ENCODE data around the gene RELN. TPM values are rescaled to one million over a fixed set of nuclear protein-coding genes. Genes with fewer than 3 reads are reported as not detected.

RELN gene
- total and polyA plus RNA-seq, 11 donors = 0.16 to 3.5 (median 1.3) TPM

DNA sequence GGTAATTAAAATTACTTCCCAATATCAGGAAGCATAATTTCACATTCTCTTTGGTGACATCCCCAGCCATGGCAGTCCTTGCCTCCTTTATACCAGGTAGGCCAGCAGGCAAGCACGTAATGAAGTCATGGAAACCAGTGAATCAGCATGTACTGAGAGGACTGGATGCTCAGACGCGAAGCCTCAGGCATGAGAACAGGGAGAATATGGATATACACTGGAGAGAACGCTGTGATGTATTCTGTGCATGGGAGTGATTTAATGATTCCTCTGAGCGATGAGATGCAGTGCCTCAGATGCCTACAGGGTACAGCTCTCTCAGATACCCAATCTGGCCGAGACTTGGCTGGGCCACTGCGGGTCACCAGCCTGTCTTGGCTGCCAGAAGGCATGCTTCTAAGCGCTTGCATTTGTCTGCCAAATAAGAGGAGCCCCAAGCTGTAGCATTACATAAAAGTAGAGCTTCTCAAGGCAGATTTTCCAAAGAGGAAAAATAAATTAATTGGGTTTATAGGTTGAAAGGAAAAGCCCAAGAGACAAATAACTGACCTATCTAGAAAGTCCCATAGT, 238.1 kb downstream of the RELN start:
- WGBS, 4 donors = 80 to 89% (median 84%) methylated on average over 8 of the region's 8 CpGs
- no peak for DNase-seq
- Histone ChIP-seq H3K27ac (no peak overlapping the region), H3K9me3 (no peaks in the 10 kb centered on the region), H3K27me3 (no peaks in the 10 kb centered on the region), H3K4me1 (no peaks in the 10 kb centered on the region), H3K36me3 (no peaks in the 10 kb centered on the region), H3K4me3 (no peak overlapping the region)
- TF ChIP-seq CTCF (IDR thresholded peaks at IDR 0.05) (no peak), POLR2A (IDR thresholded peaks at IDR 0.05) (no peak)
- intact Hi-C loops (cut with DNase I) = no loop called here
- ATAC-seq = no peak

DNA sequence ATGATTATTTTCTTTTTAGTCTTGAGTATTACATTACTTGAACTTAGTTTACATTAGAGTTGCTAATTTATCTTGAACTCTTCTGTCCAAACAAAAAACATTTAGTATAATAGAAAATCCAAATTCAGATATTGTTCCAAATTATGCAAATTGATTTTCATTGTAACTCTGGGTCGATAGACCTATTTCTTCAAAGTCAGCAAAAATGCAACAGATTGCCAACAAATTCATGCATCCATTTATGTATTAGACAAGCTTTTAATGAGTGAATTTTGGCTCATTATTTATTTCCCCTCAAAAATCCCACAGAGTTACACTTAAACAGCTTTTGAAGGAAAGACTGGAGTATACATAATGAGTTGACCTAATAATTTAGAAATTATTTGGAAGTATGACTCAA, 240.8 kb downstream of the RELN start:
- Histone ChIP-seq H3K36me3 (no peaks in the 10 kb centered on the region), H3K4me3 (no peak overlapping the region), H3K27ac (no peak overlapping the region), H3K4me1 (no peaks in the 10 kb centered on the region), H3K27me3 (no peaks in the 10 kb centered on the region), H3K9me3 (no peaks in the 10 kb centered on the region)
- WGBS, 4 donors = 71 to 77% (median 74%) methylated on average over 1 of the region's 1 CpG
- DNase-seq (no peak), ATAC-seq (no peak)
- TF ChIP-seq POLR2A (IDR thresholded peaks at IDR 0.05) (no peak), CTCF (IDR thresholded peaks at IDR 0.05) (no peak)
- intact Hi-C loops (cut with DNase I) = no loop called here

GRCh38 chr7:103735377-103735776, 254.1 kb downstream of the RELN start:
- 26 to 40% (median 34%) methylated on average over 1 of the region's 1 CpG for WGBS, 4 donors
- H3K36me3 ChIP-seq = no peaks in the 10 kb centered on the region
- H3K4me1 ChIP-seq = no peaks in the 10 kb centered on the region
- no peaks in the 10 kb centered on the region for H3K9me3 ChIP-seq
- ATAC-seq (no peak), DNase-seq (no peak)
- TF ChIP-seq POLR2A (IDR thresholded peaks at IDR 0.05) = no peak
- no peak for TF ChIP-seq CTCF (IDR thresholded peaks at IDR 0.05)
- H3K27ac ChIP-seq = no peak overlapping the region
- no peaks in the 10 kb centered on the region for H3K27me3 ChIP-seq
- intact Hi-C loops (cut with DNase I) = loop anchor here in 1 of 10 donors (10.0 kb wide), 1 partner anchor 61 kb away; no protein-coding TSS in a partner anchor
- H3K4me3 ChIP-seq = no peak overlapping the region

GRCh38 chr7:103731169-103731568, 258.3 kb downstream of the RELN start:
- no peaks in the 10 kb centered on the region for H3K9me3 ChIP-seq

More at GRCh38 chr7:103731169-103731568, 258.3 kb downstream of the RELN start:
- DNase-seq (no peak), ATAC-seq (no peak)
- no peaks in the 10 kb centered on the region for H3K36me3 ChIP-seq
- H3K4me3 ChIP-seq = no peak overlapping the region
- H3K27ac ChIP-seq = no peak overlapping the region
- H3K27me3 ChIP-seq = no peaks in the 10 kb centered on the region
- TF ChIP-seq POLR2A (IDR thresholded peaks at IDR 0.05) (no peak), CTCF (IDR thresholded peaks at IDR 0.05) (no peak)
- 71 to 87% (median 85%) methylated on average over 2 of the region's 2 CpGs for WGBS, 4 donors
- H3K4me1 ChIP-seq = no peaks in the 10 kb centered on the region
- intact Hi-C loops (cut with DNase I) = loop anchor here in 1 of 10 donors (10.0 kb wide), 1 partner anchor 56 kb away; no protein-coding TSS in a partner anchor

Data from heart left ventricle (tissue), 16 donors.